HepG2 (cell line): ENCODE data around the gene ACADVL. TPM values are rescaled to one million over a fixed set of nuclear protein-coding genes. Genes with fewer than 3 reads are reported as not detected.
A peak's percentile ranks its signal among the peaks of the same experiment; 100 is the strongest.

Experiments
- AHR ChIP-seq: IDR thresholded peaks from 2 replicates; pipeline ENCODE4 v1.6.1; 2018; ENCODE audit warnings: missing genetic modification reagents, missing compliant biosample characterization
- ATF1 ChIP-seq: IDR thresholded peaks from 2 replicates; pipeline ENCODE4 v1.6.1; 2016; ENCODE audit warnings: mild to moderate bottlenecking, control low read depth
- DMTF1 ChIP-seq: sonication (generic); formaldehyde crosslinking; IDR thresholded peaks from 2 replicates; pipeline ENCODE4 v1.4.0; 2020; ENCODE audit warnings: mild to moderate bottlenecking, missing genetic modification reagents
- HOMEZ ChIP-seq: IDR thresholded peaks from 2 replicates; pipeline ENCODE4 v1.6.1; 2016; ENCODE audit warnings: low read depth
- JARID2 ChIP-seq: sonication (generic); formaldehyde crosslinking; IDR thresholded peaks from 2 replicates; pipeline ENCODE4 v1.8.1; 2023; ENCODE audit warnings: missing genetic modification reagents, inconsistent platforms; ENCODE audit not compliant: insufficient replicate concordance
- NFYB ChIP-seq: sonication (generic); formaldehyde crosslinking; IDR thresholded peaks from 2 replicates; pipeline ENCODE4 v1.4.0; 2020; ENCODE audit warnings: missing genetic modification reagents
- REXO4 ChIP-seq: sonication (generic); formaldehyde crosslinking; IDR thresholded peaks from 2 replicates; pipeline ENCODE4 v1.8.0; 2022; ENCODE audit warnings: missing genetic modification reagents, mild to moderate bottlenecking, borderline replicate concordance
- SRY ChIP-seq: sonication (generic); formaldehyde crosslinking; IDR thresholded peaks from 2 replicates; pipeline ENCODE4 v1.8.0; 2022; ENCODE audit warnings: mild to moderate bottlenecking, missing genetic modification reagents
- TFE3 ChIP-seq: IDR thresholded peaks from 2 replicates; pipeline ENCODE4 v1.6.1; 2016
- USF2 ChIP-seq, 2 experiments: sonication (generic) in 1 of 2; formaldehyde crosslinking in 1 of 2; IDR thresholded peaks; 2 replicates each; pipeline versions ENCODE4 v1.5.1 to v1.6.1; 2011 to 2020; ENCODE audit warnings: borderline replicate concordance in 1 of 2, low read depth in 1 of 2, low read length in 1 of 2, mild to moderate bottlenecking in 1 of 2, missing genetic modification reagents in 1 of 2, moderate library complexity in 1 of 2
- ZBTB39 ChIP-seq: sonication (generic); formaldehyde crosslinking; IDR thresholded peaks from 2 replicates; pipeline ENCODE4 v1.5.0; 2020; ENCODE audit warnings: missing genetic modification reagents
- ZMAT3 ChIP-seq: sonication (generic); formaldehyde crosslinking; conservative IDR thresholded peaks from 2 replicates; pipeline ENCODE4 v1.7.0; 2021; ENCODE audit warnings: missing genetic modification reagents
- ZNF251 ChIP-seq: sonication (generic); formaldehyde crosslinking; IDR thresholded peaks from 2 replicates; pipeline ENCODE4 v1.9.0; 2021; ENCODE audit warnings: mild to moderate bottlenecking, missing genetic modification reagents
- ZNF275 ChIP-seq: sonication (generic); formaldehyde crosslinking; IDR thresholded peaks from 2 replicates; pipeline ENCODE4 v1.8.0; 2022; ENCODE audit warnings: missing genetic modification reagents, mild to moderate bottlenecking, inconsistent platforms, borderline replicate concordance
- ZNF451 ChIP-seq: sonication (generic); formaldehyde crosslinking; IDR thresholded peaks from 2 replicates; pipeline ENCODE4 v1.5.0; 2020; ENCODE audit warnings: mild to moderate bottlenecking, missing genetic modification reagents
- ZNF562 ChIP-seq: sonication (generic); formaldehyde crosslinking; IDR thresholded peaks from 2 replicates; pipeline ENCODE4 v1.8.0; 2022; ENCODE audit warnings: missing genetic modification reagents, borderline replicate concordance
- ZNF563 ChIP-seq: sonication (generic); formaldehyde crosslinking; IDR thresholded peaks from 2 replicates; pipeline ENCODE4 v1.8.0; 2022; ENCODE audit warnings: mild to moderate bottlenecking, moderate library complexity, missing genetic modification reagents
- ZNF619 ChIP-seq: sonication (generic); formaldehyde crosslinking; IDR thresholded peaks from 2 replicates; pipeline ENCODE4 v1.4.0; 2020; ENCODE audit warnings: mild to moderate bottlenecking, missing genetic modification reagents
- ZNF772 ChIP-seq: sonication (generic); formaldehyde crosslinking; IDR thresholded peaks from 2 replicates; pipeline ENCODE4 v1.5.0; 2020; ENCODE audit warnings: mild to moderate bottlenecking, missing genetic modification reagents
- polyA plus RNA-seq, 8 experiments: library from polyadenylated mRNA; depleted of rRNA in 3 of 8; stranded (reverse) in 7 of 8; unstranded in 1 of 8; fragments of >200 nt; fragmentation: Illumina TruSeq in 4 of 8; extraction: Trizol in 4 of 8; gene quantifications; 2 replicates each; pipeline versions ENCODE4 v1.2.1 to v1.2.3, GENCODE V29; 2011 to 2016; ENCODE audit warnings: low read depth in 4 of 8, missing spikeins in 1 of 8, mixed read lengths in 1 of 8; ENCODE audit not compliant: insufficient read depth in 1 of 8
- total RNA-seq, 5 experiments: library from RNA; depleted of rRNA; stranded (reverse); fragments of >200 nt; fragmentation: Illumina TruSeq; extraction: Trizol; gene quantifications; 2 replicates each; pipeline ENCODE4 v1.2.3, GENCODE V29; 2016; ENCODE audit warnings: low read depth in 1 of 5

The ACADVL gene
- total and polyA plus RNA-seq, 2 of the 13 experiments (the other 11 are each of a cell fraction or from before 2014, with no cell fraction given), result 219 to 412 TPM

- TF ChIP-seq ZNF275 (CRISPR knock-in tag) (no peak), TFE3 (CRISPR knock-in tag) (peak; percentile 18; the same call in 1 of the 2 replicates), SRY (CRISPR knock-in tag) (no peak; the same call in 1 of the 2 replicates), ZNF619 (CRISPR knock-in tag) (no peak), ZNF251 (CRISPR knock-in tag) (no peak), ZNF451 (CRISPR knock-in tag) (no peak), USF2 (IDR thresholded peaks at IDR 0.05; ENCODE audit: low read depth, low read length) (no peak), USF2 (CRISPR knock-in tag; IDR thresholded peaks at IDR 0.05; ENCODE audit: borderline replicate concordance) (no peak), ZBTB39 (CRISPR knock-in tag) (no peak), ZNF562 (no peak), JARID2 (no peak), HOMEZ (CRISPR knock-in tag) (no peak), ZNF563 (CRISPR knock-in tag) (no peak), AHR (CRISPR knock-in tag) (no peak), REXO4 (no peak), DMTF1 (CRISPR knock-in tag) (no peak), NFYB (no peak), ATF1 (peak; percentile 76), ZMAT3 (CRISPR knock-in tag) (no peak), ZNF772 (CRISPR knock-in tag) (no peak)
These were observed 41.7 kb upstream of the ACADVL start (continued) for GRCh38 chr17:7177954-7178477.
